Urothelium cell line (cell line): ENCODE results near the gene CTNND2.

Source experiments
- DNase-seq: peaks from one replicate; pipeline ENCODE4 v3.0.0; 2011; ENCODE audit warnings: low spot score, mixed read lengths
- FAIRE-seq: peaks from 2 replicates; lab custom pipeline; 2011; peaks lifted over from hg19 to GRCh38; lab: Jason Lieb, UNC

The CTNND2 gene

DNA sequence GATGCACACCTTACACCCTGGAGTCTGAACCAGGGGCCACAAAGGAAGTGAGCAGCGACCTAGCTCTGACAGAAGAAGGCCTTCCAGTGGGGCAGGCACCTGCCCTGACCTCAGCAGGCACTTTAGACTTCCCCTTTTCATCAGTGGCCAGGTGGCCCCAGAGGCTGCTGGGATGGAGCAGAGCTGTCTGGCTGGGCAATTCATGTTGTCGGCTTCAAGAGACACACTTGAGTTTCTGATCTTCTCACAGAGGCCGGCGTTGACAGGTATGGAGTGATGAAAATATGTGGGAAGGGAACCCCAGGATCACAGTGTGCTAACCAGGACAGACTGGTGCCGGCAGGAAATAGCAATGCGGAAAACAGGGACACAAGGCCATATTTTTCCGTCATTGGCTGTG lies 375.5 kb downstream of the CTNND2 start:
- FAIRE-seq = no peak
- no peak for DNase-seq

GRCh38 chr5:11527652-11528349 lies 376.4 kb downstream of the CTNND2 start:
- no peak for FAIRE-seq
- DNase-seq = no peak

- FAIRE-seq (no peak), DNase-seq (no peak)
Observed at GRCh38 chr5:11525020-11525419, 379.2 kb downstream of the CTNND2 start.

DNA sequence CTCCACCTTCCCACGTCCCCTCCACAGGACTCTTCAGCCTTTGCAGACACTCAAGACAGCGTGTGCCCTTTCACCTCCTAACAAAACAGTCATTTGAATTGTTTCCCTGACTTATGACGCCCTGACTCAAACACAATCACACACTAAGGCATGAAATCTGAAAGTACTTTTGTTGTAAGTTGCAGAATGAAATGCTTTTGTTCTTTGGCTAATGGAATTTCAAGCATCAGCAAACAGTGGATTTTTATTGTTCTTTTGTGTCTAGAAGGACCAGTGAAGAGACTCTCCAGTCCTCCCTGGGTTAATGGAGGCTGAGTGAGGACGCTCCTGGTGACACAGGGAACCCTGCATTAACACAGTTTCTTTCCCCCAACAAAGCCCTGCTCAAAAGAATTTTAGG lies 380.1 kb downstream of the CTNND2 start:
- FAIRE-seq = no peak
- DNase-seq = no peak

- no peak for FAIRE-seq
- DNase-seq = no peak
Observed at GRCh38 chr5:11522796-11523195, 381.4 kb downstream of the CTNND2 start.

DNA sequence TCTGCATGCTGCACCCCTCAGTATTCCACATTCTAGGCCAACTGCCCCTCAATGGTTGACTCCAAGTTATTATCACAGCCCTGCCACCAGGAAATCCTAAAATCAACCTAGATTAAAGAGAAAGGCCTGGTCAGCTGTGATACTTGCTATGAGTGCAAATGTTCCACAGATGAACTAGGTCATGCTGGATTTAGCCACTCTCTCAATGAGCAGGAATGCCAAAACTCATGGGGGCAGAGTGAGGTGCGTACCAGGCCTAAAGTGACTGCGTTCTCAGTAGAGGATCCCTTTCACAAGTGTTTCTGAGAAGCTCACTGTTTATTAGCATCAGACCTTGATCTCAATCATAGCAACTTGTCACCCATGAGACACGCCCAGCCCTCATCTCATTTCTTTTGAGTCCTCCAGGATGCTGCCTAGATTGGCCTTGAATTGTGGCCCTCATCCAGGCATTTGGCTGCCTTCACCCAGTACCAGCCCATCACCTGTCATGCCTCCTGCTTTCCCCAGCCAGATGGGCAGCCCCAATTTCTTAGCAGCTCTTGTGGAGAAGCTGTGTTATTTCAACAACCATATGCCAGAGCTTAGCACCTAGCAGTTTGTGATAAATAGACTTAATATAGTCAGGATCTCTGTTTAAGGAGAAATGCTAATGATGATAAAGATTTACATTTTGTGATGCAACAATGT lies 383.9 kb downstream of the CTNND2 start:
- DNase-seq = no peak
- FAIRE-seq = no peak

- FAIRE-seq (no peak), DNase-seq (no peak)
Observed at GRCh38 chr5:11519236-11519635, 385.0 kb downstream of the CTNND2 start.

GRCh38 chr5:11518676-11519075 lies 385.6 kb downstream of the CTNND2 start:
- no peak for DNase-seq
- FAIRE-seq = peak; percentile 52

- DNase-seq (no peak), FAIRE-seq (no peak)
Observed at GRCh38 chr5:11514705-11515432, 389.4 kb downstream of the CTNND2 start.

DNA sequence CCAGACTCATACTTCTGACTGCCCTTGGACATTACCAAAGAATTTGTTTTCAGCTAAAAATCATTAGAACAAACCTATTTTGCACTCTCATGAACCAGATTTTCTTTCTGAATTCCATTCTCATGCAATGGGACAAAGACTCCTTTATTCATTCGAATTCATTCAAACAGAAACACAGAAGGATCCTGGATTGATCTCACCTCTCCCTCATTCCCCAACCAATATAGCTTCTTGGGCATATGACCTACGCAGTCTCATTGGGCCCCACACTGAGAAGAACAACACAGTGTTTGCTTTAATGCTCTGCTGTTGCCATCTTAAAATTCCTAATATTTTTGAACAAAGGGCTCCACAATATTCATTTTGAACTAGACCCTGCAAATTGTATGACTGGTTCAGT lies 392.4 kb downstream of the CTNND2 start:
- FAIRE-seq (no peak), DNase-seq (no peak)

DNA sequence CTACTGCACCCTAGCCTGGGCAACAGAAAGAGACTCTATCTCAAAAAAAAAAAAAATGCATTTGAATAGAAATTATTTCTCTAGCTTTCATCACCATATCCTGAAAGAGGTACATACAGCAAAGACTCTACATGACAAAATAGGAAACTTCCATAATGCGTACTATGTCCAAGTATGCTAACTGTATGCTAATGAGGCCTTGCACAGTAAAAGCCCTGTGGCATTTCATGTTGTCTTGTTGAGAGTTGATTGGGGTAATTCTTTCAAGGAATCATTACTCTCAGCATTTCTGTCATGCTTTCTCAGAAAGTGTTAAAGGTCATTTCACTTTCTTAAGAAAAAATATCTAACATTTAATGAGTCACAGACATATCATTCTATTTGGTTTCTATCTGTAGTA lies 393.4 kb downstream of the CTNND2 start:
- no peak for DNase-seq
- FAIRE-seq = no peak

- DNase-seq (no peak), FAIRE-seq (no peak)
Observed at GRCh38 chr5:11509793-11510192, 394.5 kb downstream of the CTNND2 start.

GRCh38 chr5:11507156-11507910 lies 396.9 kb downstream of the CTNND2 start:
- no peak for FAIRE-seq

GRCh38 chr5:11504886-11505193 lies 399.4 kb downstream of the CTNND2 start:
- FAIRE-seq (no peak), DNase-seq (peak; percentile 63)

More at GRCh38 chr5:11507156-11507910, 396.9 kb downstream of the CTNND2 start:
- DNase-seq = no peak

DNA sequence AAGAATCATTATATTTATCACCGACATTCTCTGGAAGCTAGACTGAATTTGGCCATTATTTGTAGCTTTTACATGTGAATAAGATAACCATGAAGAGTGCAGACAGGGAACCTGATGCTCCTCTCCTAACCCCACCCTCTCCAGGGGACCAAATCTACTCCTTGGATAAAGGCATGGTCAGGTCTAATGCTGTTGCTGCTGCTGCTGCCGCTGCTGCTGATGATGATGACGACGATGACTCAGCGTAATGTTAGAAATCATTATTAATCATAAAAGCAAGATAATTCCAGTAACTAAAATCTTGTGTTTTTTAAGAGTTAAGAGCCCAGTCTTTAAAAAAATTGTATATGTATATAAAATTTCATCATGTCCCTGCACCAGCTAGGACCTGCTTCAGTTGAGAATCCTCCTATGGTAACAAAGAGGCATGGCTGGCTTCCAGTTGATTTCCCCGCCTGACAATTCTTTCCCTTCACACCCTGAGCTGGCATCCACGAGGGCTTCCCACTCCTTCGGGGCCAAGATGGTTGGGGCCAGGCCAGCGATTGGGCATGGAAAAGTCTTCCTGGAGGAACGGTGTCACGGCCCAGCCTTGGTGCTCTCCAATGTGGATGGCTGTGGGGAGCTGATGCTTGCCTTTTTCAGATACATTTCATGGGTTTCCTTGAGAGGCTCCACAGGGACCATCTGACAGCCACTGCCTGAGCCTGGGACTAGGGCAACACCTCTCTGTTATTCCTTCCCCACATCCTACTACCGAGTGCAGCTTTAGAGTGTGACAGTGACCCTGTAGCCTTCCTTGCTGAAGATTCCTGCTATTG lies 400.0 kb downstream of the CTNND2 start:
- FAIRE-seq (peak; percentile 17), DNase-seq (no peak)

- DNase-seq (no peak), FAIRE-seq (no peak)
Observed at GRCh38 chr5:11502783-11503182, 401.5 kb downstream of the CTNND2 start.

- peak; percentile 32 for FAIRE-seq
- DNase-seq = no peak
Observed at GRCh38 chr5:11497651-11498050, 406.6 kb downstream of the CTNND2 start.

DNA sequence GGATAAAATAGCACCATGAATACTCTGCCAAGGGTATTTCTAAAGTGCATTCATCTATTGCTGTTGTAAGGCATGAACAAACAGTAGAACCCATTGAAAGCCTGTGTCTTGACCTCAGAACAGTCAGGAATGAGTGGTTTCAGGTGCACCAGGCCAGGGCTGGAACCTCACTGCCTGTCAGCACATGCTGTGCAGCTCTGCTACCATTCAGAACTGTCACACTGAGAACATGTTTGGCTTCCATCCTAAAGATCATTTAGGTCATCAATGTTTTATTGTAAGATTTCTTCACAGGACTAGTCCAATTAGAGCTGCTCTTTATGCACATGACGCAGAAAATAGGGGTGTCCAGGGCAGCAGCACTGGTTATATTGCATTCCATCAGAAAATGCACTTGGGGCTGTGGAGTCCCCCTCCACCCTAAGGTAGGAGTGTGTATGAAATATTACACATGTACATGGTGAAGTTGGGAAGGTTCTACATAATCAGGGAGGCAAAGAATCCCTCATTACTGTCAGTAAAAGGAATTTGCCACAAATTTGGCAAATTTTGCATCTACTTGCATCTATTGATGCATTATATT lies 408.0 kb downstream of the CTNND2 start:
- FAIRE-seq = no peak
- no peak for DNase-seq

DNA sequence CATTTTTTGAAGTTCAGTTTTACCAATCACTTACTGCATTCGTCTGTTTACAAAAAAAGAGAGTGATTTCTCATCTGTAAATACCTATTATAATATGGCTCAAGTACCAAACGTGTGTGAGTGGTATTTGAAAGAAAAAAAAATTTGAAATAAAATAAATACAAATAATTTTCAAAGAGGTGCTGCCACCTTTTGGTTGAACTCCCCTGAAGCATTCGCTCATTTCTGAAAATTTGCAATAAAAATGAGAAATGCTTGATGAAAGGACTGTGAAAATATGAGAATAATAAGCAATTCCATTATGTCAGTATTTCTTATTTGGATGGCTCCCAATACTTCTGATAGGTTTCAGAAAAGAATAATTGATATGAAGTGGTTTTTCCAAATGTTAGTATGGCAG lies 409.9 kb downstream of the CTNND2 start:
- DNase-seq (no peak), FAIRE-seq (no peak)

DNA sequence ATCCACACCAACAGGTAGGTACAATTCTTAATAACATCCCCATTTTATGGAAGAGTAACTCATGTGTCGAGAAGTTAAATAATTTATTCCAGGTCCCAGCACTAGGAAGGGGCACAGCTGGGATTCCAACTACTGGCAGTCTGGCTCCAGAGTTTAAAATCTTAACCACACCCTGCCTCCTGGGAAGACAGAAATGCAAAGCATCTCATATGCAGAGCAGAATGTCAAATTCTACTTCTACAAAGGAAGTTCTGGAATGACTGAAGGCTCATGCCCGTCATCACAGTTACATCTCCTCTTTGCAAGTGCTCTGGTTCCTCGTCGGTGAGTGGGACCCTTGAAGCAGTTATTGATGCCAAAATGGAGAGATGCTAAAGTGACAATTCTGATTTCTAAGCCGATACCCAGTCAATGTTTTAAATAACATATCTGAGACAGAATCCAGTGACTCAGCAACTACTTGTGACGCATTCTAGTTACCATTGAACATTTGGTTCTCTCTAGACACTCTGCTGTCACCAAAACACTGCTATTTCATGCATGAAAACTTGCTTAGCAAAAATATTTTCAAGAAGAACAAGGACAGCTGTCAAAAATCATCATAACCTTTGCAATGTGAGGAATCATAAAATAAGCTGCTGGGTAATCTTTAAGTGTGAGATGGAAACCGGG lies 412.7 kb downstream of the CTNND2 start:
- no peak for FAIRE-seq
- no peak for DNase-seq
